Right atrium auricular region (tissue), 2 donors: ENCODE data around the gene KDSR. TPM values are rescaled to one million over a fixed set of nuclear protein-coding genes. Genes with fewer than 3 reads are reported as not detected.
A peak's percentile ranks its signal among the peaks of the same experiment; 100 is the strongest.

Experiments
- DNase-seq: peaks from one replicate; pipeline ENCODE4 v3.0.0-alpha.2; 2019; ENCODE audit warnings: low spot score
- H3K27ac ChIP-seq, 2 donors: fragments of 200-600 bp; sonication (generic); 1 replicate in 1 of 2; 2 replicates in 1 of 2; pipeline ENCODE4 v1.5.1; 2016 to 2019
- H3K27me3 ChIP-seq, 2 donors: fragments of 200-600 bp; sonication (generic); one replicate each; pipeline versions ENCODE4 v1.5.1 to v1.6.0; 2017 to 2019
- H3K36me3 ChIP-seq: fragments of 200-600 bp; sonication (generic); one replicate; pipeline ENCODE4 v1.5.1; 2016
- H3K4me1 ChIP-seq, 2 donors: fragments of 200-600 bp; sonication (generic); one replicate each; pipeline versions ENCODE4 v1.5.1 to v1.6.0; 2017 to 2019
- H3K4me3 ChIP-seq, 2 donors: fragments of 200-600 bp; sonication (generic); 1 replicate in 1 of 2; 2 replicates in 1 of 2; pipeline ENCODE4 v1.5.1; 2017 to 2019; ENCODE audit warnings: mild to moderate bottlenecking in 1 of 2, moderate library complexity in 1 of 2
- H3K9me3 ChIP-seq, 2 donors: fragments of 200-600 bp; sonication (generic); one replicate each; pipeline ENCODE4 v1.5.1; 2019
- CTCF ChIP-seq, 2 donors: fragments of 200-600 bp; sonication (generic); IDR thresholded peaks; one replicate each; pipeline ENCODE4 v1.5.1; 2019; ENCODE audit warnings: antibody characterized with exemption in 2 of 2
- total RNA-seq, 2 donors: library from RNA; depleted of rRNA; stranded (reverse); fragments of >200 nt; gene quantifications; one replicate each; pipeline ENCODE4 v1.1.0, GENCODE V29; 2016

KDSR gene
- total RNA-seq, 2 donors from 2014 or later = 32.7 to 33.8 TPM

DNA sequence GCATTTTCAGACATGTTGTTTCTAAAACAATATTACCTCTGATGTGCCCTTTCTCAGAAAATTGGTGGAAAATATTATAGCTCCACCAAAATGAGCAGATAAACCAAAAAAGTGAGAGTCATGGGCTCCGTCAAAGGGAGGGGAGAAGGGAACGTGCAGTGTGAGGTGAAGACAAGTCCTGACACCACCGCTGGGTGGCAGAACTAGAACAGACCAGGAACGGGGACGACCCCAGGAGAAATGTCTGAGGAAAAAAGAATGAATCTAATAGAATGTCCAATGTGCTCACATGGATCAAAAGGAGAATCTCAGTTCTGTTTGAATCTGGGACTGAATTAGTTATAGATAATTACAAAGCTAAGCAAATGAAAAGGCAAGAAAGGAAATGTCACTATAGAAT is 24.8 kb downstream of the KDSR start:
- Histone ChIP-seq H3K36me3 (peaks cover 50% of the 10 kb centered on the region), H3K27me3 (no peaks in the 10 kb centered on the region), H3K4me3 (no peak overlapping the region), H3K9me3 (no peaks in the 10 kb centered on the region), H3K27ac (no peak overlapping the region), H3K4me1 (peaks cover 0 to 25% of the 10 kb centered on the region in 2 donors)
- no peak for DNase-seq
- TF ChIP-seq CTCF (IDR thresholded peaks at IDR 0.05) = peak in 1 of 2 donors; percentile 65

DNA sequence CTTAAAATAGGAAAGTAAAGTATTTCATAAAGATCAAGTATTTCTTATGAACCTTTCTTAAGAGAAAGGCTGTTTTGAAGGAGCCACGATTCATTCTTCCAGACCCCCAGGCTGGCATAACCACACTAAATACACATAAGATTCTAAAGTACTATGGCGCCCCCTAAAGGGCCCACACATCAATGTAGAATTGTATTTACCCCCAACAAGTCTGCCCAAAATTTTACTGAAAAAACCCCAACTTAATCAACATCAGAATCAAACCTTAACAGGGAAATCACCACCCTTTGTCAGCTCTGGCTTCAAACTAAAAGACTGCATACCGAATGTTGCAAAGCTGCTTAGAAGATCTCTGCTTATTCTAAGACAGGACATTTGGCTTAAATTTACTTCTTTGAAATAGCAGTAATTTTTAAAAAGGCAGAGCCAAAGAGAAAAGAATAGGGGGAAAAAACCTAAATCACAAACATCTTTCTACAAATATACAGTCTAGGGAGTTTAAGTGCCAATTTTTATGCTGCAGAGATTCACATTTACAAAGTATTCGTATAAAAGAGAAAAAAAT is 27.0 kb downstream of the KDSR start:
- Histone ChIP-seq H3K9me3 (no peaks in the 10 kb centered on the region), H3K27ac (no peak overlapping the region), H3K27me3 (no peaks in the 10 kb centered on the region), H3K4me3 (no peak overlapping the region), H3K36me3 (peaks cover 70% of the 10 kb centered on the region), H3K4me1 (peaks cover 0 to 4% of the 10 kb centered on the region in 2 donors)
- TF ChIP-seq CTCF (IDR thresholded peaks at IDR 0.05) = peak in 1 of 2 donors; percentile 67
- no peak for DNase-seq

DNA sequence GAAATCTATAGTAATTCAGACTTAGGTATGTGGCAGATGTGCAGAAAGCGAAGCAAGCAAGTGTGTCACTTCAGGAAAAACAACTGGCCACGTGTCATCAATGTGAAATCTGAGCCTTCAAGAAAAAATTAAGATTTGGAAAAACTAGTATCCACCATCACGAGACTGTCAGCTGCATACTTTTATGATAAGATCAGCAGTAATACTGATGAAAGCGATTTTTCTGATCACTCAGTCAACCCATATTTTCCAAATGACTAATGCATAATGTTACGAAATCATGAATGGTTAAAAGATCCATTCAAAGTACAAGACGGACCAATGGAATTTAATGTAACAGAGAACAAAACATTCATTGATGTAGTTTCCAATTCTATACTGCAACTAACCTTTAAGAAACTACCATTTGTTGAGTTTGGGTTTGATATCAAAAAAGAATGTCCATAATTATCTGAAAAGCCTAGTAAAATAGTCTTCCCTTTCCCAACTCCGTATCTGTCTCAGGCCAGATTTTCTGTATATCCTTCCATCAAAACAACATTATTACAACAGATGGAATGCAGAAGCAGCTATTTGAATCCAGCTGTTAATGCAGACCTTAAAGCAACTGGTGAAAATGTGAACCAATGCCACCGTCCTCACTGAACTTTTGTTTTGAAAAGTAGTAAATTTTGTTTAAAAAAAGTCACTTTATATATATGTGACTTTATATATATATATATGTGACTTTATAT is 30.5 kb downstream of the KDSR start:
- Histone ChIP-seq H3K9me3 (no peaks in the 10 kb centered on the region), H3K4me1 (no peaks in the 10 kb centered on the region), H3K27me3 (no peaks in the 10 kb centered on the region), H3K36me3 (peaks cover 88% of the 10 kb centered on the region), H3K27ac (peak overlapping the region; percentile 16 to 23), H3K4me3 (no peak overlapping the region)
- DNase-seq = no peak
- TF ChIP-seq CTCF (IDR thresholded peaks at IDR 0.05) = no peak

- Histone ChIP-seq H3K27ac (no peak overlapping the region), H3K27me3 (no peaks in the 10 kb centered on the region), H3K9me3 (no peaks in the 10 kb centered on the region), H3K4me1 (no peaks in the 10 kb centered on the region), H3K36me3 (peaks cover 47% of the 10 kb centered on the region), H3K4me3 (no peak overlapping the region)
- no peak for DNase-seq
- TF ChIP-seq CTCF (IDR thresholded peaks at IDR 0.05) = no peak
These were observed 35.9 kb downstream of the KDSR start for GRCh38 chr18:63331105-63331504.

- TF ChIP-seq CTCF (IDR thresholded peaks at IDR 0.05) = no peak
- Histone ChIP-seq H3K4me3 (no peak overlapping the region), H3K27ac (no peak overlapping the region), H3K9me3 (no peaks in the 10 kb centered on the region), H3K4me1 (no peaks in the 10 kb centered on the region), H3K27me3 (no peaks in the 10 kb centered on the region), H3K36me3 (peaks cover 32% of the 10 kb centered on the region)
- DNase-seq = no peak
These were observed 37.4 kb downstream of the KDSR start for GRCh38 chr18:63329431-63330145.
